Stimulated activated CD4-positive, alpha-beta T cell treated with anti-CD3 and anti-CD28 coated beads, TNF-alpha, amount 100 ng/mL, for 4 hours (primary cell): Measurements from ENCODE around the gene HLA-DOA.

ENCODE experiments used
- DNase-seq, 3 experiments: peaks; one replicate each; pipeline ENCODE4 v3.0.0-alpha.2; 2020; ENCODE audit warnings: low read depth in 3 of 3

Gene HLA-DOA

DNA sequence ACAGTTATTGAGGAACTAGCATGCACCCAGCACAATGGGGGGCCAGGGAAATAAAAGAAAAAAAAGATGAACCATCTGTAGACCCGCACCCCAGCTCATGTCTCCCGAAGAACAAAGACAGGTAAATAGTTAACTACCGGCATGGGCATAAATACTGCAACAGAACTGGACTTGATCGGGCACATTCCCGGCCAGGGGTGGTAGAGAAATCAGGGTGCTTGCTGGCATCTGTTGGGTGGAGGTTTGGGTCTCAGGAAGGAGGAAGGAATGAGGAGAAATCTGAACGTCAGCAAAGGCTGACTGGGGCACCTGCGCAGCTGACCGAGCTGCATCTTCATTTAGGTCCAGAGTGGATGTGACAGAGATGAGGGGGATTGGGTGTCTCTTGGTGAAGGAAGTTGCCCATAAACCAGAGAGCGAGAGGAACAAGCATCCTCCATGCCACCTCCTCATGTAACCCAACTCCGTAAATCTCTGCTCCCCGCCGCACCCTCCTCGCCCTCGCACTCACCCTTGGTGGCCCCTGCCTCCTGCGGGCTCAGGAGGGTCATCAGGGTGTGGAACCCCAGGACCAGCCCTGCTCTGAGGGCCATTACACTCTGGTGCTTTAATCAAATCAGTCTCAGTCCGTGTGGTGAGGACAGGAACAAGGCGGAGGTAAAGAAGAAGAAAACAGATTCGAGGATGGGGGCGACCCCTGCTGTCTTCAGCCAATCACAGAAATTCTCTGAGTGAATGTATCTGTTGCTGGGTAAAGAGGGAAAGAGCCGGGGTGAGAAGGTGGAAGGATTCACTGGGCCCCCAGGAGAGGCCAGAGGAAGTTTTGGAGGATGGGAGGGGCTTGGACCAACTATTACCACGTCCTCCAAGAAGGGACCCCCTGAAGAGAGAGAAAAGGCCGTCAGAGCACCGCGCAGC is at the start of gene HLA-DOA:
Gene HLA-DOA, minus strand, starts transcription at position 648 of the 918 bp plus-strand sequence.
- DNase-seq, result no peak

DNA sequence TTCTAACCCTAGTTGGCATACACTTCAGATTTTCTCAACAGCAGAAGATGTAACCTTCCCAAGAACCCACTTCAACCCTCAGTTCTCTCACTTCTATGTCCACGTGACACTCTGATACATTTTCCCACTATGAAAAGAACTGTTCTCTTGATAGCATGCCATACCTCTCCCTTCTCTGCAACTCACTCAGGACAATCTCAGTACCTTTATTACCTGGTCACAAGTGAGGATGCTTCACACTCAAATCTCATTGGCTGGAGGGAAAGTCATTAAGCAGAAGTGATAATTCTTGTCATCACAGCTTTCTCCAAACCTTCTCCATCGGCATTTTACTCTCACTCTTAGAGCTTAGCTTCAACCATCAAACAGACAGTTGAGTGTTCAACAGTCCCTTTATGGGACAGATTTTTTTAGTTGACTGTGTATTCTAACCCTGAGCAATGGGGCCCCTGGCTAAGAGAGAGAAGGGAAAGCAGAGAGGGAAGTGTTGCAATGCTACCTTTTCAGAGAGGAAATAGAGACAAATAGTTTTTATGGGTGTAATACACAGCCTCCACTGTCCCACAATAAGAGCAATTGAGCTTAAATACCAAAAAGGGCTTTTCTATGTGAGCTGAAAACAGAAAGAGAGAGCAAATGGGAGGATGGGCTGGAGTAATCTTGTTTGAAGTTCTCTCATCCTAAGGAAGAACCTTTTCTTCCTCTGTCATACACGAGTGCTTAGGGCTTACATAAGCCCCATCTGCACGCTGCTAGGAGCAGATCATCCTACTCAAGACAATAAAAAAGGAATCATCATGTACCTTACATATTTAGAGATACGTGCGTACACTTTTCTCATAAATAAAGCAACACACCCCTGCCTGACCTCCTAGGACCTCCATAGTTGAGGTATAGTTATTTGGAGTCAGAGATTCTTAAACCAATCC is 48.1 kb upstream of the HLA-DOA start:
- DNase-seq, result no peak

- DNase-seq, result no peak
Observed at GRCh38 chr6:33053230-33053629, 43.8 kb upstream of the HLA-DOA start.

DNA sequence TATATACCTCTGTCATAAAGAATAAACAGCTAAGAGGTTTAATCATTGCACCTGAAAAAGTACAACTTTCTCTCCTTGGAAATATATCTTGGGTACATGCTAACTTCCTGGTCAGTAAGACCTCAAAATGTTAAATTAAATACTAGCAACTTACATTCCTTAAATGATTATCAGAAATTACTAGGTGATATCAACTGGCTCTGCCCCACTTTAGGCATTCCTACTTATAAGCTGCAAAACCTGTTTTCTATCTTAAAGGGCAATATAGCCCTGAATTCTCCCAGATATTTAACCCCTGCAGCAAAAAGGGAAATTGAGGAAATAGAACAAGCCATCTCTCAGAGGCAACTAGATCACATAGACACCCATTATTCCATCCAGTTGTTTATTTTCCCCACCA is 43.2 kb upstream of the HLA-DOA start:
- no peak for DNase-seq

DNA sequence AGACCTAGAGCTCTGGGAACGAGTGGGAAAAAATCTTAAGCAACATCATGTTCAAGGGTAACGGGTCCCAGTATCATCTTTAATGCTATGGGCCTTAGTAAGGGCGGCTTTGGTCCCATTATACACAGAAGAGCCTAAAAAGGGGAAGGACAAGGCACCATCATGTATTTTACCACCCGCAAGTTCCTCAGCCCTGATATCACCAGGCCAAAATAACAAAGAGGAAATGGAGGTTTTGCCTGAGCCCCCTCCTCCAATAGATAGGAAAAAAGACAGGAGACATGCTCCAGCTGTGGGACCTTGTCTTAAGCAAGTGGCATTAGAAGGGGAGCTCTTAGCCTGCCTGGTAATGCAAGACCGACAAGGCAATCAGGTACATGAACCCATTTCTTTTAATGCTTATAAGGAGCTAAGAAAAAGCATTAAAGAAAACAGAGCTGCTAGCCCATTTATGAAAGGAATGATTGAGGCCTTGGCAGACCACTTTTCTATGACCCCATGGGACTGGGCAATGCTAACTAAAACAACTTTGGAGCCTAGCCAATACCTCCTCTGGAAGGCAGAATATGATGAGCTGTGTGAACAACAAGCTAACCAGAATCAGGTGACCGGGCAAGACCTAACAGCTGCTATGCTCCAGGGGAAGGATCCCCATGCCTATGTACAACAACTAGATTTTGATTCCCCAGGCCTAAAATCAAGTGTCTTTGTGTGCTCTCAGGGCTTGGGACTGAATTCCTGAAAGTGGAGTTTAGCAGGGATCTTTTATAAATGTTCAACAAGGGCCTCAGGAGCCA is 40.8 kb upstream of the HLA-DOA start:
- no peak for DNase-seq

GRCh38 chr6:33049323-33050013 is 40.1 kb upstream of the HLA-DOA start:
- DNase-seq, result no peak

- no peak for DNase-seq
Observed at GRCh38 chr6:33040157-33040556, 30.8 kb upstream of the HLA-DOA start.

DNA sequence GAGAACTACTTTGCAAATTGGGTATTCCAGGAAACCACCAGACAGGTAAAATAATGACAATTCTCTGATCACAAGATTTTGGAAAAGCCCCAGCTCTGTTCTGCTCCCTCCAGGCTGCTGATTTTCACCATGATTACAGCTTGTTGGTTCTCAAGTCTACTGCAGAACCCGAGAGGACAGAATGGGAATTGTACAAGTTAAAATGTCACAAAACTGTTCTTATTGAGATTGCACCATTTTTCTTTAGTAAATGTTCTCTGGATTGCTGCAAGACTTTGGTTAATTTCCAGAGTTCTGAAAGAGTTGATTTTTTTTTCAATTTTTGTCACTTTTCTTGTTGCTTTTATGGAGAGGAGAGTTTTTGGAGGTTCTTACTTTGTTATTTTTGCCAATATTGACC is 27.1 kb upstream of the HLA-DOA start:
- DNase-seq, result no peak

DNA sequence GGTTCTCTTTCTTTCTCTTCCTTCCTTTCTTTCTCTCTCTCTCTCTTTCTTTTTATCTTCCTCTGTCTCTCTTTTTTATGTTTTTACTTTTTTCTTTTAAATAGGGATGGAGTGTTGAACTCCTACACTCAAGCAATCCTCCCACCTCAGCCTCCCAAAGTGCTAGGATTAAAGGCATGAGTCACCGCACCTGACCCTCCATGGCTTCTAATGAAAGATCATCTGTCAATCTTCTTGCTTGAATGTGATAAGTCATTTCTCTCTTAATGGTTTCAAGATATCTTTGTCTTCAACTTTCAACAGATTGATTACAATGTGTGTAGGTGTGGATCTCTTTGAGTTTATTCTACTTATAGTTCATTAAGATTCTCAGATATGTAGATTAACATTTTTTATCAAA is 25.2 kb upstream of the HLA-DOA start:
- no peak for DNase-seq

DNA sequence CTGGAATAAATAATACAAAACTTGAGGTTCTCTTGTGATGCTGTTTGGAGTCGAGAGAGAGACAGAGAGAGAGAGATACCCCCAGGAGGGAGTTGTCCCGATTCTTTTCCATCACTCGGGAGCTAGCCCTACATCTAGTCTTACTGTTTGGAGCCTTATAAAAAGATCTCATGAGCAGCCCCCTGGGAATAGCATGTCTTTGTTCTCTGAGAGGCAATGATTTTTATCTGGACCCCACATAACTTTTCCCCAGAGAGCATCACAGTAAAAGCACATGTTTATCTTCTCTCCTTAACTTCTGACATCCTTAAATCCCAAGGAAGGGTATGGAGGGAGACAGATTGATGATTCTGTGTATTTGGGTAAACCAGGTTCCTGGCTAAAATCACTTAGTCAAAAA is 20.9 kb upstream of the HLA-DOA start:
- DNase-seq, result no peak

DNA sequence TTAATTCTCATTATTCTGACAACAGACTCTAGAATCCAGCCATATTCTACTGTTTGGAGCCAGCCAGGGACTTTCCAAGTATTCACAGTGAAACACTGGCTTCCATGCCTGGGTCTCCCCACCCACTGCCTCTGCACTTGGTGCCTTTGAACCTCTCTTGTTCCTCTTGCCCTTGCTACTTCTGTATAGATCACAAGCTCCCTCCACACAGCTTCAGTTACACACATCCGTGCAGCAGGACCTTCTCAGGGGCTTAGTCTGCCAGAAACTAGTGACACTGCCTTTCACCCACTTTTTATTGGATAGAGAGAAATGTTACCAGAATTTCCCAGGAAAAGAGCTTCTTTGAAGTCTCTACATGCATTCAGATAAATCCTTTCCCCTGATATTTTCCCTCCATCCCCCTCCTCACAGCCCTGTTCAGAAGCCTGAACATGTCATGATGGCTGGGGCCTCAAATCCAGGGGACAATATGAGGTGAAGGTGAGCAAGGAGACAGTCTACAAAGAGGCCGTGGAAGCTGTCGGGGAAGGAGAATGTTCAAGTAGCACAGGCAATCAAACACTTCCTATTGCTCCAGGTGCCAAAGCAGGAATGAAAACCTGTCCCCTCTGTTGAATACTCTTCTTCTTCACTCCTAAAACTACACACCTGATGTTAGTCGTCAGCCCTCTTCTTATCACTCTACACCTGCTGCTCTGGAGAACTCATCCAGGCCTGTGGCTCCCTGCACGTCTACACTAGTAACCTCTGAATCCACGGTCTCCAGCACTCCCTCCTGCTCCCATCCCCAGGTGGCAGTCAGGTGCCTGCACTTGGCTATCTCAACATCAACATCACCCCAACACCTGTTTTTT is 20.2 kb upstream of the HLA-DOA start:
- DNase-seq, result no peak

- no peak for DNase-seq
Observed at GRCh38 chr6:33028220-33028849, 18.9 kb upstream of the HLA-DOA start.

- no peak for DNase-seq
Observed at GRCh38 chr6:33024521-33024920, 15.1 kb upstream of the HLA-DOA start.

- no peak for DNase-seq
Observed at GRCh38 chr6:33023536-33023935, 14.1 kb upstream of the HLA-DOA start.

GRCh38 chr6:33021917-33022316 is 12.5 kb upstream of the HLA-DOA start:
- DNase-seq, result no peak

- no peak for DNase-seq
Observed at GRCh38 chr6:33019372-33019771, 10.0 kb upstream of the HLA-DOA start.

GRCh38 chr6:33018904-33019303 is 9.5 kb upstream of the HLA-DOA start:
- peak in 2 of 3 experiments; percentile 13 to 26 for DNase-seq

- no peak for DNase-seq
Observed at GRCh38 chr6:33018418-33018817, 9.0 kb upstream of the HLA-DOA start.

GRCh38 chr6:33017694-33018353 is 8.4 kb upstream of the HLA-DOA start:
- DNase-seq, result no peak
